DMS114 treated with DMSO at 0.1 percent for 48 hours (cell line): ENCODE measurements around the gene PPP1R14B.
"Not testable (repeated sequence)": the region's sequence is repeated elsewhere in the genome, so short reads cannot be mapped to it uniquely, and the experiment has no call there.

Experiments
- DNase-seq: peaks from one replicate; lab custom pipeline; 2025; ENCODE audit not compliant: unreplicated experiment; lab: John Stamatoyannopoulos, UW

Gene PPP1R14B

DNA sequence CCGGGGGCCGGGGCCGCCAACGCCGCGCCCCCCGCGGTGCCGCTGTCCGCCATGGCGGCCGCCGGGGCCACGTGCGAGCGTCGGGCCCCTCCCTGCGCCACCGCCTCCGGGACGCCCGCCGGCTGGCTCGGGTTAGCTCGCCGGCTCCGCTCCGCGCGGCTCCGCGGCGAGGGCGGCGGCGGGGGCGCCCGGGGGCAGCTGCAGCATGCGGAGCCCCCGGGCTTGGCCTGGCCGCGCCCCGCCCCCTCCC lies 197 bp downstream of the PPP1R14B start:
- DNase-seq: not testable (repeated sequence)

GRCh38 chr11:64245797-64246620 lies 734 bp downstream of the PPP1R14B start:
- DNase-seq: no peak

DNA sequence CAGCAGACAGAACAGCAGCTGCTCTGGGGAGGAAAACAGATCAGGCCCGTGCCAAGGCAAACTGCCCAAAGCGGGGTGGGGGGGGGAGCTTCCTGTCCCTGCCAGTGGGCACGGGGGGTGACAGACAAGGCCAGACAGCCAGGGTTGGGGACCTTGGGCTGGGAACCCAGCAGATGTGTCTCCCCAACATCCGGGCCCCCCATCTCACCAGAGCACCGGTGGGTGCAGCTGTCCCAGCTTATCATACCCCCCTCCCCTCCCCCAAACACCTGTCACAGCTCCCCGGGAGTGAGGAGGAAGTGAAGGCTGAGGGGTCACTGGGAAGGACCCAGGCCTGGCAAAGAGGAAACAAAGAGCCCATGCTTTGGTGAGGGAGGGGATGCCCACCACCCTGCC lies 1.3 kb downstream of the PPP1R14B start:
- DNase-seq: no peak

DNA sequence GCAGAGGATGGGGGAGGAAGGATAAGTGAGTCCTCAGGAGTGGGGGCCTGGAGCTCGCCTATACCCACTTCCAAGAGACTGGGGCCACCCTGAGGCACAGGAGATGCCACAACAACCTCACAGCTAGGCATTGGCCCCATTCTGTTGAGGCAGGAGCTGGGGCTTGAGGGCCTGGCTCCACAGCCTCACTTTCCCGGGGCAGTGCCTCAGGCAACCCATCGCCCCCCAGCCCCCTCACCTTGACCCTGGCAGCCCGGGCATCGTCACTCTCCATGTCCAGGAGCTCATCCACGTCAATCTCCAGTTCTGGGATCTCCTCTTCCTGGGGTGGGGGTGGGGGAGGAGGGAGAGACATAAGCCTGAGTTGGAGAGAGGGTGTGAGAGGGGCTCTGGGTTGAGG lies 1.8 kb downstream of the PPP1R14B start:
- no peak for DNase-seq

GRCh38 chr11:64244107-64244506 lies 2.6 kb downstream of the PPP1R14B start:
- DNase-seq: no peak

DNA sequence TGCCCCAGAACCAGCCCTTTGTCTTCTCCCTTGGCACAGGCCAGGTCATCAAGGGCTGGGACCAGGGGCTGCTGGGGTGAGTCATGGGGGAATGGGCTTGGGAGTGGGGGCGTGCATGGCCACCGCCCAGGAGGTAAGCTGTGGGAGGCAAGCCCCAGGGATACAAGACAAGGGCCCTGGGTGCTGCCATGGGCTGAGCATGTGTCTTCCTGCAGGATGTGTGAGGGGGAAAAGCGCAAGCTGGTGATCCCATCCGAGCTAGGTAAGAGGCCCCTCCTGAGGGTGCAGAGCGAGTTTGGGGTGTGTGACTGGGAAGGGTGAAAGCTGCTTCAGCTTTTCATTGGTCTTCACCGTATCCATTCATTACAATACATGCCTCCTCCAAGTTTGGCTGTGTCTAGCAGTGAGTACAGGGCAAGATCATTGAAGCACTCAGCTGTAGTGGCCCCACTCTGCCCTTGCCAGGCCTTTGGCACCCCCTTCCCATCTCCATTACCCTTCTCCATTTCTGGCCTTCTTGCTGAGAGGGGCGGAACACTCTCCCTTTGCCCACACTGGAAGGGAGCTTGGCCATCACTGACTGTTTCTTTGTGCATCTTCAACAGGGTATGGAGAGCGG lies 3.4 kb downstream of the PPP1R14B start:
- no peak for DNase-seq

DNA sequence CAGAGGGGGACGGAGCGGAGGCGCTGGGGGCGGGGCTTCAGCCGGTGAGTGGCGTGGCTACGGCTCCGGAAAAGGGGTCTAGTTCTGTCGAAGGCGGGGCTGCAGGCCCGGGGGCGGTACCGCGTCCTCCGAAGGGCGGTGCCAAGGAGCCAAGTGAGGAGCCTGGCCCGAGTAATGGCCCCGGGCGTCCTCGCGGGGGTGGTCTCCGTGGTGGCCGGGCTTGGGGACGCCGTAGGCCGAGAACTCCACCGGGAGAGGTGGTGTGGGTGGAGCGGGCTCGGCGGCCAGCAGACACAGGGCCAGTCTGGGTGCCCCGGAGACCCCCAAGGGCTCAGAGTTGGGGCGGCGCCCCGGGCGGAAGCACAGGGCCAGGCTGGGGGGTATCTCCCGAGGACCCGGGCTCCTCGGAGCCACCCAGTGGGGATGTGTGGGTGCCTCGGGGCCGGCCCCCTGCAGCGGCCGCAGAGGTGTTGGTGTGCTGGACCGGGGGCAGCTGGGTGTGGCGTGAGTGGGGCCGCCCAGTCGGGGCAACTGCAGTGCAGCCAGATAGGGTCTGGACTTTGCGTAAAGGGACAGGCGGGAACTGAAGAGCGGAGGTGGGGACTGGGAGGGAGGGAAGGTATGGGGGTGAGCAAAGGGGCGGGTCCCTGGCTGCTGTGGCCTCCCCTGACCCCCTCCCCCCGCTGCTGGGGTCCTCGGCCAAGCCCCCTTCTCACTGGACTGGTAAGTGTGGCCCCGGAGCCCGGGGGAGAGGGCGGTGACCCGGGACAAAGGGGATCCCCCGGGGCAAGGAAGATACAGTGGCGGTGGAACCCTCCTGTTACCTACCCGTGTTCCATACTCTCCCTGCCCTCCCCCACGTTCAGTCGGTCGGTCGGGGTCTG lies 5.0 kb downstream of the PPP1R14B start:
- DNase-seq: peak; percentile 27

- peak; percentile 97 for DNase-seq
Measured at GRCh38 chr11:64241241-64241490, 5.6 kb downstream of the PPP1R14B start.

- peak; percentile 89 for DNase-seq
Measured at GRCh38 chr11:64240435-64241240, 6.1 kb downstream of the PPP1R14B start, which contains the start of gene FKBP2. Gene FKBP2, plus strand, starts transcription at chr11:64241095. Its CDS starts 1,293 bp downstream, at chr11:64242388.

- DNase-seq: no peak
Measured at GRCh38 chr11:64239662-64240434, 6.9 kb downstream of the PPP1R14B start.

DNA sequence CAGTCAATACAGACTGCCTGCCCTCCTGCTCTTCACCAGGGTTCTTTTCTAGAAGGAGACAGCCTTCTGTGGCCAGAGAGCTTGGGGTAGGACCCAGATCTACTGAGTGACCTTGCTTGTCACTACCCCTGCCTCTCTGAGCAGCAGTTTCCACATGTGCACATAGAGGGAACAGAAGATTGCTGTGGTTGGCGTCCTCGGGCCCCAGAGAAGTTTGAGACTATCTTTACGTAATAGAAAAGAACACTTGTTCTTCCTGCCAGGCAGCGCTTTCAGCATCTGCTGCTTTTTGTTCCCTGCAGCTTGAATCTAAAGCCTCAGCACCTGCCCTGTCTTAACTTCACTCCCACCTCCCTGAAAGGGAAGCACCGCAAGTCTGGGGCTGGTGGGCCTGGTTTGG lies 7.7 kb downstream of the PPP1R14B start:
- no peak for DNase-seq

DNA sequence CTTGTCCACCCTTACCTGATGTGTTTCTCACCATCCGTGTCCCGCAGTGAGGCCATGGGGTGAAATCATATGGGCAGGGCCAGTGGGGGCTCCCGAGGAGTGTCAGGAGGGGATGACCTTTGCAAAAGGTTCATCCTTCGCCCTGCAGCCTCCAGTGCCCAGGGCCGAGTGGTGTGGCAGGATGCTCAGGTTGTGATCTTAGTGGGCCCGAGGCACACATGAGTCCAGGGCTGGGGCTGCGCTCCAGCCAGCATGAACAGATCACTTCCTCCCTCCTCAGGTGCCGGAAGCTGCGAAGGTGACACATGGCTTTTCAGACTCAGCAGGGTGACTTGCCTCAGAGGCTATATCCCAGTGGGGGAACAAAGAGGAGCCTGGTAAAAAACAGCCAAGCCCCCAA lies 8.7 kb downstream of the PPP1R14B start:
- DNase-seq: no peak

GRCh38 chr11:64237484-64237951 lies 9.2 kb downstream of the PPP1R14B start:
- no peak for DNase-seq

DNA sequence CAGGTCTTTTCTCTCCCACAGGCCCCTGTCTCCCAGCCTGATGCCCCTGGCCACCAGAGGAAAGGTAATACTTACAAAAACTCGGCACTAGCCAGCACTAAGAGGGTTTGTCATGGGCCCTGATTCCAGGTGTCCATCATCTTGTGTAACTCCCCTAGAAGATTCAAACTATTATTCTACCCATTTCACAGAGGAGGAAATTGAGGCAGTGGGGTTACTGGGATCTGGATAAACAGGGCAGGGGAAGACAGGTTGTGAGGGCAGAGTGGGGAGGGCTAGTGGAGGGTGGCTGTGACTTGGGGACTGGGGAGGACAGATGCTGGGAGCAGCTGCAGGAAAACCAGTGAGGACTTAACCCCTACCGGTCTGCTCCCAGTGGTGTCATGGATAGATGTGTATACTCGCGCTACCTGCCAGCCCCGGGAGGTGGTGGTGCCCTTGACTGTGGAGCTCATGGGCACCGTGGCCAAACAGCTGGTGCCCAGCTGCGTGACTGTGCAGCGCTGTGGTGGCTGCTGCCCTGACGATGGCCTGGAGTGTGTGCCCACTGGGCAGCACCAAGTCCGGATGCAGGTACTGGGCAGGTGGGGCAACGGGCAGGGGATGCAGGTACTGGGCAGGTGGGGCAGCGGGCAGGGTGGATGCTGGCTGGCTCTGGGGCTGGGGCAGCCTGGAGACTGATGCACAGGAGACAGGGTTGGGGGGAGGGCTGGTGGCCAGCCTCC lies 11.1 kb downstream of the PPP1R14B start:
- DNase-seq: no peak

GRCh38 chr11:64234647-64235379 lies 11.9 kb downstream of the PPP1R14B start:
- no peak for DNase-seq

- no peak for DNase-seq
Measured at GRCh38 chr11:64233913-64234586, 12.7 kb downstream of the PPP1R14B start, which contains the start of gene VEGFB. Gene VEGFB, plus strand, starts transcription at chr11:64234584. Its CDS starts 250 bp downstream, at chr11:64234834.

GRCh38 chr11:64232967-64233315 lies 13.8 kb downstream of the PPP1R14B start:
- DNase-seq: no peak

GRCh38 chr11:64232182-64232966 lies 14.4 kb downstream of the PPP1R14B start:
- no peak for DNase-seq
